H1 (cell line): Measurements from ENCODE around the gene JPH3. TPM values are rescaled to one million over a fixed set of nuclear protein-coding genes. Genes with fewer than 3 reads are reported as not detected.
A peak's percentile ranks its signal among the peaks of the same experiment; 100 is the strongest.

ENCODE experiments used
- CTCF ChIA-PET: fragments of 300-600 bp; sonication (Branson Sonifier 250); formaldehyde crosslinking; loops from one replicate; lab custom pipeline; 2021; ENCODE audit not compliant: partially characterized antibody; lab: Charles Lee
- POLR2A ChIA-PET: fragments of 300-600 bp; sonication (Branson Sonifier 250); formaldehyde crosslinking; loops from one replicate; lab custom pipeline; 2021; ENCODE audit warnings: inconsistent platforms; ENCODE audit not compliant: partially characterized antibody; lab: Charles Lee
- DNase-seq, 2 experiments: peaks; one replicate each; pipeline versions ENCODE4 v3.0.0 to v3.0.0-alpha.2; 2010 to 2022; ENCODE audit warnings: low spot score in 2 of 2, low read depth in 1 of 2, mixed read lengths in 1 of 2
- FAIRE-seq: peaks from 2 replicates; lab custom pipeline; 2011; peaks lifted over from hg19 to GRCh38; lab: Jason Lieb, UNC
- H2AFZ ChIP-seq: 2 replicates; pipeline ENCODE4 v1.8.1; 2012; ENCODE audit warnings: low read length, inconsistent platforms
- H2AK5ac ChIP-seq: 2 replicates; pipeline ENCODE4 v1.6.1; 2013; ENCODE audit warnings: low read depth, low read length
- H2BK120ac ChIP-seq: replicated peaks from 2 replicates; pipeline ENCODE3; 2013; ENCODE audit warnings: low read depth, low read length, inconsistent platforms
- H2BK12ac ChIP-seq: 2 replicates; pipeline ENCODE4 v1.6.1; 2013; ENCODE audit warnings: low read depth, low read length
- H2BK15ac ChIP-seq: 2 replicates; pipeline ENCODE4 v1.6.1; 2013; ENCODE audit warnings: low read length
- H2BK20ac ChIP-seq: 2 replicates; pipeline ENCODE4 v1.6.1; 2013; ENCODE audit warnings: low read length
- H2BK5ac ChIP-seq: 2 replicates; pipeline ENCODE4 v1.6.1; 2013; ENCODE audit warnings: low read depth, low read length
- H3K14ac ChIP-seq: 2 replicates; pipeline ENCODE4 v1.6.1; 2013; ENCODE audit warnings: inconsistent platforms; ENCODE audit not compliant: insufficient read length
- H3K18ac ChIP-seq: 2 replicates; pipeline ENCODE4 v1.6.1; 2013; ENCODE audit warnings: low read length; ENCODE audit errors: extremely low read depth
- H3K23ac ChIP-seq: 2 replicates; pipeline ENCODE4 v1.6.1; 2013; ENCODE audit warnings: inconsistent platforms; ENCODE audit not compliant: insufficient read length
- H3K23me2 ChIP-seq: 2 replicates; pipeline ENCODE4 v1.6.1; 2013; ENCODE audit warnings: low read depth, low read length
- H3K27ac ChIP-seq: 2 replicates; pipeline ENCODE4 v1.6.1; 2011; ENCODE audit warnings: low read depth, low read length, inconsistent platforms
- H3K27me3 ChIP-seq, 4 experiments: replicated peaks in 1 of 4; 1 replicate in 1 of 4; 2 replicates in 3 of 4; pipeline versions ENCODE4 v1.6.1 to v1.8.1; 2011 to 2013; ENCODE audit warnings: low read length in 3 of 4, mild to moderate bottlenecking in 3 of 4, inconsistent platforms in 2 of 4, mixed read lengths in 2 of 4, moderate library complexity in 1 of 4; ENCODE audit not compliant: control insufficient read depth in 3 of 4, insufficient read depth in 3 of 4; ENCODE audit errors: extremely low read depth in 1 of 4
- H3K36me3 ChIP-seq, 4 experiments: 2 replicates each; pipeline versions ENCODE4 v1.6.1 to v1.8.1; 2011 to 2013; ENCODE audit warnings: mild to moderate bottlenecking in 4 of 4, low read length in 3 of 4, moderate library complexity in 2 of 4, control low read depth in 1 of 4, inconsistent platforms in 1 of 4; ENCODE audit not compliant: insufficient read depth in 4 of 4, control insufficient read depth in 2 of 4
- H3K4ac ChIP-seq: replicated peaks from 2 replicates; pipeline ENCODE3; 2013; ENCODE audit warnings: low read length, low read depth, mixed read lengths, inconsistent platforms; ENCODE audit not compliant: insufficient read length
- H3K4me1 ChIP-seq, 4 experiments: replicated peaks in 1 of 4; 1 replicate in 1 of 4; 2 replicates in 3 of 4; pipeline versions ENCODE4 v1.6.1 to v1.8.1; 2011 to 2013; ENCODE audit warnings: low read length in 3 of 4, inconsistent platforms in 2 of 4, mixed read lengths in 1 of 4; ENCODE audit not compliant: insufficient read depth in 4 of 4, control insufficient read depth in 3 of 4
- H3K4me2 ChIP-seq, 2 experiments: 2 replicates each; pipeline versions ENCODE4 v1.6.1 to v1.8.1; 2011 to 2013; ENCODE audit warnings: low read depth in 2 of 2, low read length in 2 of 2, control low read depth in 1 of 2, inconsistent platforms in 1 of 2, mild to moderate bottlenecking in 1 of 2; ENCODE audit not compliant: insufficient read depth in 1 of 2
- H3K4me3 ChIP-seq, 4 experiments: fragments of 200-600, 300-600 bp in 1 of 4; sonication (generic), shearing (Covaris generic), sonication (Bioruptor Twin) in 1 of 4; 2 replicates each; pipeline versions ENCODE4 v1.5.1 to v1.8.1; 2011 to 2016; ENCODE audit warnings: low read length in 4 of 4, low read depth in 3 of 4, control low read depth in 2 of 4, inconsistent platforms in 2 of 4, mild to moderate bottlenecking in 2 of 4, mixed read lengths in 1 of 4, moderate library complexity in 1 of 4; ENCODE audit not compliant: insufficient read depth in 2 of 4; ENCODE audit errors: extremely low read depth in 1 of 4
- H3K56ac ChIP-seq: replicated peaks from 2 replicates; pipeline ENCODE3; 2013; ENCODE audit warnings: low read depth, mild to moderate bottlenecking, mixed read lengths, low read length, inconsistent platforms; ENCODE audit not compliant: insufficient read length
- H3K79me1 ChIP-seq: 2 replicates; pipeline ENCODE4 v1.6.1; 2013; ENCODE audit warnings: low read depth, low read length, control low read depth
- H3K79me2 ChIP-seq, 2 experiments: 2 replicates each; pipeline versions ENCODE4 v1.6.1 to v1.8.1; 2012 to 2013; ENCODE audit warnings: low read length in 2 of 2, mild to moderate bottlenecking in 2 of 2, inconsistent platforms in 1 of 2; ENCODE audit not compliant: insufficient read depth in 2 of 2, control insufficient read depth in 1 of 2
- H3K9ac ChIP-seq, 4 experiments: replicated peaks in 1 of 4; 1 replicate in 1 of 4; 2 replicates in 3 of 4; pipeline versions ENCODE4 v1.6.1 to v1.8.1; 2011 to 2013; ENCODE audit warnings: low read depth in 3 of 4, low read length in 3 of 4, control low read depth in 2 of 4, mild to moderate bottlenecking in 2 of 4, moderate library complexity in 2 of 4, inconsistent platforms in 1 of 4; ENCODE audit errors: extremely low read depth in 1 of 4
- H3K9me3 ChIP-seq, 2 experiments: 2 replicates each; pipeline versions ENCODE4 v1.6.1 to v1.8.1; 2012 to 2013; ENCODE audit warnings: mild to moderate bottlenecking in 2 of 2, moderate library complexity in 2 of 2, control low read depth in 1 of 2, inconsistent platforms in 1 of 2, low read depth in 1 of 2, low read length in 1 of 2, mixed read lengths in 1 of 2; ENCODE audit not compliant: insufficient read depth in 2 of 2
- H4K20me1 ChIP-seq, 2 experiments: replicated peaks in 1 of 2; 2 replicates each; pipeline versions ENCODE3 to v1.8.1; 2011 to 2013; ENCODE audit warnings: inconsistent platforms in 2 of 2, low read length in 2 of 2, mild to moderate bottlenecking in 1 of 2; ENCODE audit not compliant: insufficient read depth in 2 of 2, control insufficient read depth in 1 of 2
- H4K5ac ChIP-seq: 2 replicates; pipeline ENCODE4 v1.6.1; 2013; ENCODE audit warnings: low read length, low read depth, mixed read lengths, inconsistent platforms; ENCODE audit not compliant: insufficient read length
- H4K8ac ChIP-seq: 2 replicates; pipeline ENCODE4 v1.8.0; 2013; ENCODE audit warnings: mild to moderate bottlenecking, moderate library complexity, low read length, inconsistent platforms; ENCODE audit not compliant: insufficient read depth; ENCODE audit errors: extremely low read depth
- H4K91ac ChIP-seq: replicated peaks from 2 replicates; pipeline ENCODE3; 2013; ENCODE audit warnings: low read length, mixed read lengths, inconsistent platforms; ENCODE audit not compliant: insufficient read length
- BRCA1 ChIP-seq: IDR thresholded peaks from 2 replicates; pipeline ENCODE4 v1.6.1; 2012; ENCODE audit warnings: low read depth, low read length, improper control_type of control experiment
- CREB1 ChIP-seq: IDR thresholded peaks from 2 replicates; pipeline ENCODE4 v1.6.1; 2012; ENCODE audit warnings: inconsistent platforms
- JUND ChIP-seq: IDR thresholded peaks from 2 replicates; pipeline ENCODE4 v1.6.1; 2011; ENCODE audit warnings: mild to moderate bottlenecking, improper control_type of control experiment, low read length
- RFX5 ChIP-seq: IDR thresholded peaks from 2 replicates; pipeline ENCODE4 v1.6.1; 2011; ENCODE audit warnings: low read depth, low read length, improper control_type of control experiment, borderline replicate concordance
- RNF2 ChIP-seq: fragments of 200-900, 300-1000 bp; sonication (generic); IDR thresholded peaks from 2 replicates; pipeline ENCODE4 v1.7.1; 2016; ENCODE audit warnings: borderline replicate concordance, low read depth, mild to moderate bottlenecking, antibody characterized with exemption, low read length; ENCODE audit not compliant: poor library complexity, severe bottlenecking; ENCODE audit errors: missing control alignments
- SIN3A ChIP-seq, 2 experiments: IDR thresholded peaks in 1 of 2; conservative IDR thresholded peaks in 1 of 2; 2 replicates each; pipeline ENCODE4 v1.6.1; 2011 to 2012; ENCODE audit warnings: low read length in 2 of 2, improper control_type of control experiment in 1 of 2, low read depth in 1 of 2, mild to moderate bottlenecking in 1 of 2
- TAF7 ChIP-seq: optimal IDR thresholded peaks from 2 replicates; pipeline ENCODE3; 2011; ENCODE audit warnings: low read depth, mild to moderate bottlenecking, inconsistent platforms, low read length, moderate library complexity, borderline replicate concordance
- WGBS, 2 experiments: shearing (Covaris generic) in 1 of 2; methylation state at CpG; one replicate each; pipeline versions ENCODE4 v1.1.6 to v1.1.7; 2013 to 2015; ENCODE audit warnings: low lambda C conversion rate in 2 of 2, mixed read lengths in 2 of 2, inconsistent platforms in 1 of 2, low coverage in 1 of 2, missing lambda C conversion rate in 1 of 2; ENCODE audit not compliant: insufficient replicate concordance in 2 of 2, insufficient coverage in 1 of 2, insufficient read length in 1 of 2; ENCODE audit errors: extremely low coverage in 1 of 2, missing lambda C conversion rate in 1 of 2; 5-methylcytosine and 5-hydroxymethylcytosine counted together
- polyA plus RNA-seq, 7 experiments: library from polyadenylated mRNA; depleted of rRNA in 3 of 7; stranded (reverse) in 5 of 7; unstranded in 2 of 7; fragments of >200 nt in 5 of 7; fragments of 200-250 nt in 2 of 7; gene quantifications; 1 replicate in 5 of 7; 2 replicates in 1 of 7; 4 replicates in 1 of 7; pipeline versions ENCODE4 v1.2.1 to v1.2.3, GENCODE V29; 2011 to 2013; ENCODE audit warnings: missing spikeins in 2 of 7, mixed read lengths in 2 of 7
- total RNA-seq: library from RNA; stranded (reverse); fragmentation: NEBNext Ultra II Directional; extraction: Animal tissue kit (Norgen Biotek cat#: 25700); gene quantifications from 2 replicates; pipeline ENCODE4 v1.2.1, GENCODE V29; 2021

The JPH3 gene
- total and polyA plus RNA-seq, 2 of the 8 experiments (the other 6 are each of a cell fraction or from before 2014, with no cell fraction given) = 10.3 to 28.3 TPM

DNA sequence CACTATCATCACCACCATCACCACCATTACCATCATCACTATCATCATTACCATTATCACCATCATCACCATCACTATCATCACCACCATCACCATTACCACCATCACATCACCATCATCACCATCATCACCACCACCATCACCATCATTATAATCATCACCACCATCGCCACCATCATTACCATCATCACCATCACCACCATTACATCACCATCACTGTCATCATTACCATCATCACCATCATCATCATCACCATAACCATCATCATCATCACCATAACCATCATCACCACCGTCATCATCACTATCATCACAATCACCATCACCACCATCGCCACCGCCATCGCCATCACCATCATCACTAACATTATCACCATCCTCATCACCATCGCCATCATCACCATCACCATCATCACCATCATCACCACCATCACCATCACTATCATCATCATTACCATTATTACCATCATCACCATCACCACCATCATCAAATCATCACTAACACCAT, 4.9 kb upstream of the JPH3 start:
- H4K5ac ChIP-seq = no peak overlapping the region
- H2BK5ac ChIP-seq = no peak overlapping the region
- peaks cover 0 to 7% of the 10 kb centered on the region in 2 experiments for H4K20me1 ChIP-seq
- H2BK120ac ChIP-seq = no peak overlapping the region
- no peaks in the 10 kb centered on the region for H3K79me2 ChIP-seq
- no peak overlapping the region; a peak in 1 of 7 replicates for H3K9ac ChIP-seq
- H3K56ac ChIP-seq = peak overlapping the region; percentile 98
- no peak overlapping the region for H3K23ac ChIP-seq
- no peaks in the 10 kb centered on the region for H3K9me3 ChIP-seq
- no peak overlapping the region for H3K4ac ChIP-seq
- 0 out of 2 replicates have a peak overlapping the region, but pooled peaks have one; percentile 19 for H2BK12ac ChIP-seq
- H3K4me3 ChIP-seq = no peak overlapping the region
- ChIA-PET CTCF (interaction anchor here (4.2 kb wide), 1 partner anchor 39 kb away, joined by 29 read pairs; no protein-coding TSS in a partner anchor), POLR2A (no interaction called here)
- H2BK20ac ChIP-seq = no peak overlapping the region
- H3K23me2 ChIP-seq = peaks cover 15% of the 10 kb centered on the region; the same call in 1 of the 2 replicates
- no peak for FAIRE-seq
- H3K27me3 ChIP-seq = peaks cover 0 to 2% (median 0%) of the 10 kb centered on the region in 4 experiments; a peak in 4 of 7 replicates
- no peak overlapping the region for H4K91ac ChIP-seq
- peak overlapping the region; percentile 91 for H2AK5ac ChIP-seq
- no peak overlapping the region for H2AFZ ChIP-seq
- no peaks in the 10 kb centered on the region for H3K36me3 ChIP-seq
- H3K4me2 ChIP-seq = no peak overlapping the region
- no peak overlapping the region for H4K8ac ChIP-seq
- H3K79me1 ChIP-seq = no peaks in the 10 kb centered on the region
- no peak overlapping the region for H3K18ac ChIP-seq
- no peak overlapping the region for H2BK15ac ChIP-seq
- H3K27ac ChIP-seq = no peak overlapping the region
- no peak overlapping the region for H3K14ac ChIP-seq
- no peak for DNase-seq
- H3K4me1 ChIP-seq = peaks cover 0 to 4% (median 0%) of the 10 kb centered on the region in 4 experiments; a peak in 3 of 7 replicates
- WGBS, 2 experiments = 91% methylated on average over 6 of the region's 6 CpGs; no CpG with 5 or more reads in 1 of the 2 experiments
- TF ChIP-seq SIN3A (conservative IDR thresholded peaks at IDR 0.05 in 1 of 2, IDR thresholded peaks at IDR 0.05 in 1 of 2; ENCODE audit: low read depth in 1 of 2, low read length in 2 of 2) (no peak), BRCA1 (no peak), JUND (no peak), RFX5 (no peak), CREB1 (no peak), TAF7 (no peak), RNF2 (no peak)
